GM19099 (cell line): ENCODE data around the gene LRP1B.

Source experiments
- POLR2A ChIP-seq: IDR thresholded peaks from 3 replicates; pipeline ENCODE4 v1.6.1; 2011; ENCODE audit warnings: low read depth; ENCODE audit not compliant: insufficient read length; ENCODE audit errors: extremely low read depth

Gene LRP1B

DNA sequence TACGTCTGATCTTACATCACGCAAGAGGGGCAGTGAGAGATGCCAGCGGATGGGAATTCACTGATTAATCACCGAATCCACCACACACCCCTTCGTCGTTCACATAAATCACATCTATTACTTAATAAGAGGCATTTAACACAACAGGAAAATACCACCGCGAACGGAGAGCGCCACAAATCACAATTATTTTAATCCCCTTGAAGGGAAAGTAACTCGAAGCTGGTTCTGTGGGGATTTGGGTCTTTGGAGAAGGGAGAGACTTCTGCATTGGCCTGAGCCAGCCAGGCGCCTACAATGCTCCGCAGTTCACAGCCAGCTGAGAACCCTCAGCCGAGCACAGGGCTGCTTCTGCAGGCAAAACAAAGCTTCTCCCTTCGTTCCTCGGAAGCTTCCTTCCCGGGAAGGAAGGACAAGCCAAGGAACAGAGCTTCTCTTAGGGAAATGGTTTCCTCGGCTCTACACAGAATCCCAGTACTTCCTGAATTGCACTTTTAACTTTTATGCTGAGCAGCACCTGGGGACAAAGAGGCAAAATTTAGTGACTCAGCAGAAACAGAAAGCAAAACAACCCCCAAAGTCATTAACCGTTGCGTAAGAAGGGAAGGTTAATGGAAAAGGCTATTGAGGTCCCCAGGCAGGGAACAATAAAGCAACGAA is at the start of gene LRP1B:
Gene LRP1B, minus strand, starts transcription at position 7 of the 660 bp plus-strand sequence. CDS start 287 bp downstream, outside the sequence.
- TF ChIP-seq POLR2A, result no peak

DNA sequence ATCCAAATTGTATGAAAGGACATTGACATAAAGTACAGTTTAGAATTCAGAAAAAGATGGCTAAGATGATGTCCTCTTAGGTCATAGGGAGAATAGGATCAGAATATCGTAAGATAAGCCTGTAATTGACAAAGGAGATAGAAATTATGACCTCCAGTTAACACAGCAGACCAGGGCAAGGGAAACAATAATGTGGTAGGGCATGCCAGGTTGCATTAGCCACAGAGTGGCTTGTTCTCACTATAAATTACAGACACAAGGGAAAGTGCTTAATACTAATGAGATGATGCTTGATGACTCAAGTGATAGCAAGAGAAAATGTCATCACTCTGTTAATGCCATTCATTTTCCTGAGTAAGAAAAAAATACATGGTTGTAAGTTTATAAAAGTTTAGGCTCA is 48.9 kb upstream of the LRP1B start:
- no peak for TF ChIP-seq POLR2A

- no peak for TF ChIP-seq POLR2A
Observed at GRCh38 chr2:142178604-142179003, 47.8 kb upstream of the LRP1B start.

DNA sequence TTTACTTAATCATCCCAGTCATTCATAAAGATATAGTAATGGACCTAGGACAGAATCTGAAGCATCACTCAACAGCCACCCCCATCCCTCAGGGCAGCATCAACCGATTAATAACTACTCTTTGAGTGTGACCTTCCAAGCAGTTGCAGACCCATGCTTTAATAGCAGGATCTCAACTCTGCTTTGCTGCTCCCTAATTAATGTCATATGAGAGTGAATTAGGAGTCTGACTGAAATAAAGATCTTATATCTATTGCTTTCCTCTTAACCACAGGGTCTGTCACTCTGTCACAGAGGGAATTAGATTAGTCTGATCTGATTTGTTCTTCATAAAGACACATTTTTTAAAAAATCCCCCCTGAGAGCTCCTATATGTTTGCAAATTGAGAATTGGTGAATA is 46.1 kb upstream of the LRP1B start:
- TF ChIP-seq POLR2A, result no peak

DNA sequence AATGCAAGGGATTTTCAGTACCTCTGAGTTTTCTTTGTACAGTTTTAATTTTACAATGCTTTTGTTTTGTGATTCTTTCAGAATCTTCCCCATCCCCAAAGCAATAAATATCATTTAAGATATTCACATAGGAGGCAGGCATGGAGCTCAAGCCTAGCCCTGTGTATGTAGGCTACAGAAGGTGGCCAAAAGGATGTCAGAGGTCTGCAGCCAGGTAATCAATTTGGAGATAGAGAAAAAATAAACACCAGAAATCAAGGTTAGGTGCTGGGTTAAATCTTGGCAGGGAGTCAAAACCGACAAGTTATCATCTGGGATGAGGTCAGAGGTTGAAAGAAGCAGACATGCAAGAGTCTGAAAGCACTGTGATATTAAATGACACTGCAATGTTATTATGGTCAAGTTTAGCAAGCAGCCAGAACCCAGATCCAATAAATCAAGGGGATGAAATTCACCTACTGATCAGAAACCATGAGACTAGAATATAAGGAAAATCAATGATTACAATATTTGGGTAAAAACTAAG is 45.1 kb upstream of the LRP1B start:
- TF ChIP-seq POLR2A, result no peak

DNA sequence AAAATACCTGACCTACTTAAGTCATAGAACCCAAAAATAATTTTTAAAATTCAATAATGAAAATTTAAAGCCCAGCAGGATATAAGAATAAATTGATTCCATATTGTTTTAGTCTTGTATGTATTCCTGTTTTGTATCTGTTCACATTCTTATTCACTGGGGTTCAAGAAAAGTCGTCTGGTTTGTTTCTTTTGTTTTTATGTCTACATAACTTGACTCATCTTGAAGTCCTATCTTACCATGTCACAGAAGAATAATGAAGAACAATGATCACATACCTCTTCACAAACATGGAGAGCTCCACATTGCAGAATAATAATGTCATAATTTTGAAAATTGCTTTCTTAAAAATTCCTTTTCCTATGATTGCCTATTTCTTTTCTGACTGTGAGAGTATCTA is 43.4 kb upstream of the LRP1B start:
- no peak for TF ChIP-seq POLR2A

DNA sequence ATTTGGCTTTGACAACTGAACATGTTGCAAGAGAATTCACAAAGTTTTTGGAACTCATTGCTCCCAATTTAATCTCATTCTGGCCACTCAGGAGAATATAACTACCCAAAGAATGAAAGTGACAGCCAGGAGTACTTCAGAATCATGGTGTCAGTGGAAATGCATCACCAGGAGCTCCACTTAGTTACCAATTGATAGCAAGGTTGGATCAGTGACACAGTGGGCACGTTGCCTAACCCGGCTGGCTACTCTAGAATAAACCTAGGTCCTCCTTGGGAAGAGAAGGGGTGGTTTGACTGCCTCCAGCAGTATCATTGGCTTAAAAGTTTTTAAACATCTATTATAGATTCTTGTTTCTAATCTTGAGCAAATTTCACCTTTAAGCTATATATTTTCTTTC is 40.0 kb upstream of the LRP1B start:
- TF ChIP-seq POLR2A, result no peak

GRCh38 chr2:142165790-142166189 is 35.0 kb upstream of the LRP1B start:
- TF ChIP-seq POLR2A, result no peak

GRCh38 chr2:142153601-142154000 is 22.8 kb upstream of the LRP1B start:
- TF ChIP-seq POLR2A, result no peak

GRCh38 chr2:142150453-142150852 is 19.6 kb upstream of the LRP1B start:
- TF ChIP-seq POLR2A, result no peak

GRCh38 chr2:142144547-142144946 is 13.7 kb upstream of the LRP1B start:
- TF ChIP-seq POLR2A, result no peak

- no peak for TF ChIP-seq POLR2A
Observed at GRCh38 chr2:142142595-142142994, 11.8 kb upstream of the LRP1B start.

GRCh38 chr2:142140434-142140845 is 9.6 kb upstream of the LRP1B start:
- no peak for TF ChIP-seq POLR2A

GRCh38 chr2:142139384-142139783 is 8.6 kb upstream of the LRP1B start:
- TF ChIP-seq POLR2A, result no peak

DNA sequence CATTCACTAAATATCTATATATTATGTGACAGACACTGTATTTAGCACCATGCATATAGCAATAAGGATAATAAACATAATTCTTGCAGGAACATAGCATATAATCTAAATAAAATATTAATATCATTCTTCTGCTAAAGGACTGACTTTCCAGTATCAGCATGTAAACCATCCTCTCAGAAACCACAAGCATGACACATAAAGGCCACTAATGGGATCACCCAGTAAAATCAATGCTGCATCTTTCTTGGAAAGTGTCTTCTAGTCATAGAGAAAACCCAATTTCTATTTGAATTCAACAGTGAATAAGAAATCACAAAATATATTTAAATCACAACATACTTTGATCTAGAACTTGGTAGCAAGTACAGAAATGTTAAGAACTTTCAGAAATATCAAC is 5.8 kb upstream of the LRP1B start:
- TF ChIP-seq POLR2A, result no peak

DNA sequence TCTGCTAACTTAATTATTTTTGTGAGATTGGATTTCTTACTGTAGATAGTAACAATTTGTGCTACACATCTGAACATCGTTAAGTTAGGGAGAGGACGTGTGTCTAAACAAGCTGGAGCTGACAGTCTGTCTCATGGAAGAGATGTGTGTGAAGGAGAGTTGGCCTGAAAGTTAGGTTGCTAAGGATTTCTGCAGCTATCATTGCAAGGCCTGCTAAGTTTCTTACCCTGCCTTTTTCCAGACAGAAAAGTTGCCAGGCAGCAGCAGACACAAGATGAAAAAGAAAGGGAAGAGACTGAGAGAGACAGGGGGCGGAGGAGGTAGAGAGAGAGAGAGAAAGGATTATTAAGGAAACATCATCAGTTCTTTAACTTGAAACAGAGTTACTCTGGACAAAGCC is 4.1 kb upstream of the LRP1B start:
- no peak for TF ChIP-seq POLR2A

DNA sequence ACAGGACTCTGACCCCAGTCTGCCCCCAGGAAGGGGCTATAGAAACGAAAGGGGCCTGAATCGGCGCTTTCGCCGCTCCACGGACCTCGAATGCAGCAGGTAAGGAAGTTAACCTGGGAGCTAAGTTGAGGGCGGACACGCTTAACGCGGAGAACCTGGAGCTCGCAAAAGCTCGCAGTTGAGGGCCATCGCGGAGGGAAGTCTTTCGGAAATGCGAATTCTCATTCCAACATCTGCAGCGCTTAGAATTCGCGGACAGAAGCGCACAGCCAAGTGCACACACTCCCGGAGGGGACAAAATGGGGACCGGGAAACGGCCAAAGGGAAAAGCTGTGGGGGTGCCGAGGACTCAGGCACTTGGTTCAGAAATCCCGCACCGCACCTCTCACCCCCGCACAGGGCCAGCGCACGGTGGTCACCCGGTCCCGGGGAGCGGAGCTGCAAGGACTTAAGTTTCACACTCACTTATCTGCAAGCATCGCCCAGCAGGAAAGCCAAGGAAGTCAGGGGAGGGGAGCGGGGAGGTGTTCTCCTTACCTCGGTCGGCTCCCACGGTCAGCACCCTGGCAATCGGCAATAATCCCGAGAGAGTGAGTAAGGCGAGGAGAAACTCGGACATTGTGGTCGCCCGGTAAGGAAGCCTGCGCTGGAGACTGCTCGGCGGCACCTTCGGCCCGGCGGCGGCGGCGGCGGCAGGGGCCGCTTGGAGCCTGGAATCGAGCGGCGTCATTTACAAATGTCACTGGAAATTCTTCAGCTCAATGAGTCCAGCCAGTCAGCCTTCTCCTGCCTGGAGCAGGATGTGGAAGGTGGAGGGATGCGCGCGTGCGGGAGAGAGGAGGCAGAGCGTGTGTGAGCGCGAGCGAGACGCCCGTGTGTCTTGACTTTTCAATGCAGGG is 456 bp downstream of the LRP1B start:
- TF ChIP-seq POLR2A, result no peak

GRCh38 chr2:142128105-142128504 is 2.7 kb downstream of the LRP1B start:
- no peak for TF ChIP-seq POLR2A
